Astrocyte of the spinal cord (primary cell): ENCODE data around the gene CATSPER1.

Experiments
- DNase-seq: peaks from one replicate; pipeline ENCODE4 v3.0.0; 2011; ENCODE audit warnings: low read depth, low spot score
- H3K4me3 ChIP-seq: 2 replicates; pipeline ENCODE4 v1.5.1; 2011; ENCODE audit warnings: low read depth, mild to moderate bottlenecking, low read length, moderate library complexity
- CTCF ChIP-seq: IDR thresholded peaks from 2 replicates; pipeline ENCODE4 v1.5.1; 2012; ENCODE audit warnings: low read depth, mild to moderate bottlenecking, low read length, inconsistent platforms
- in situ Hi-C: cut with HindIII; loops from 2 replicates; pipeline ENCODE4 v1.10.0; 2017; ENCODE audit warnings: low sequenced_read_pairs

CATSPER1 gene

DNA sequence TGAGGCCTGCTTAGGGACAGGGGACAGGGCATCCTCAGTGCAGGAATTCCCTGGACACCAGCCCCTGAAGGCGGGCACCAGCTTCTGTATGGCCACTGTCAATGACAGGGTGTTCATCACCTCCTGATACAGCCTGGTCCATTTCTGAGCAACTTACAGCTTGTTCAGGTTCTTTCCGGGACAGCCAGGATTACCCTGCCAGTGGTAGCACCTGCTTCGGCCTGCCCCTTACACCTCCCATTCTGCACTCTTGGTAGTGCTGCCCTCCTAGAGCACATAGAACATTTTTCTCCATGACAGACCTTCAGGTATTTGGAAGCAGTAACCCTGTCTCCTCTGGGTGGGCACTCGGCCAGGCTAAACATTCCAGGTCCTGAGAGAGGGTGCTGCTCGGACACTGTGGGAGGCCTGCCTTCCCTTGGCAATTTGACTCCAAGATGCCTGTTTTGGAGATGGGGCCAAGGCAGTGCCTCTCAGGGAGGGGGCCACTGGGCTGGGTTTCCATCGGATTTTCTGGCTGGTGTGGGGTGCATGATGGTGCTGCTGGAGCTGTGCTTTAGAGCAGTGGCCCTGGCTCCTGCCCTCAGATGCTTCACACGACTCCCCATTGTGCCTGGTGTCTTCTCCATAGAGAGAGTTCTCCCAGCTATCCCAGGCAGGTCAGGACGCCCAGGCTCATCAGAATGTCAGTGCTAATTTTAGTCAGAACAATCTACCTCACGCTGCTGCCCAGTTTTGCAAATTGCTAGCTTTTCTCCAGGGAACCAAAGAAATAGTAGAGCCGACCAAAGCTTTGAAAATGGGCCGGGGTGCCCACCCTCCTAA is 21.5 kb upstream of the CATSPER1 start:
- in situ Hi-C loops = no loop called here
- no peak for TF ChIP-seq CTCF
- H3K4me3 ChIP-seq = no peak overlapping the region
- no peak for DNase-seq

DNA sequence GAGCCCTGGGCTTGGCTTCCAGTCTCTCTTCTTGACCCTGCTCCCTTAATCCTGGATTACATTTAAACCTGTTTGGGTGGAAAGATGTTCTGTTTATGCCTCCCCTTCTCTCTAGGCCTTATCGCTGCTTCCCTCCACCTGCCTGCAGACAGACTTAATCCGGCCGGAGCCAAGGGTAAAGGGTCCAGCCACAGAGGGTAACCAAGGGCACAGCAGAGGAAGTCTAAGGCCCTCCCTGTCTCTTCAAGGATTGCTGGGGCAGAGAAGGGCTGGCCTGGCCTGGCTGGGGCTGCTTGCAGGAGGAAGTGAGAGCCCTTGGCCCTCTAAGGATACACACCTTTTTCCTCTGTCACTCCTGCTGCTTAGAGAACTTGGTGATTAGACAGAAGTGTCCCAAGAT is 20.6 kb upstream of the CATSPER1 start:
- no peak overlapping the region for H3K4me3 ChIP-seq
- no peak for DNase-seq
- in situ Hi-C loops = no loop called here
- no peak for TF ChIP-seq CTCF

DNA sequence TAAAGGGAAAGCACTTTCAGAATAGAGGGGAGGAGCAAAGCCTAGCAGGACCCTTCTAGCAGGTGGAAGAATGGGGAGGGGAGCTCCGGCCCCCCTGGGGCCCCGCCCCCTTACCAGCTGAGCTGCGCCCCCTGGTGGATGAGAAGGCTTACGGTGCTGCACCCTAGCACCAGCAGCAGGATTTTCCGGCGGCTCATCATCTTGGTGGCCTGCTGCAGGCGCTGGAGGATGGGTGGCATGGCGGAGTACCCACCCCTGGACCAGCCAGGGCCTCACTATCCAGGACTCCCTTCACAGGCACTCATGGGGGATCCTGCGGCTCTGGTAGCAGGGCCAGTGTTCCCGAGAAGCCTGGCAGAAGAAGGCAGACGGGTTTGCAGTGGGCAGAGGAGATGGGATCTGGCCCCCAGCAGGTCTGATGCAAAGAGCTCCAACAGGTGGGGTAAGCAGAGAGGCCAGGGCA is 18.9 kb upstream of the CATSPER1 start:
- in situ Hi-C loops = no loop called here
- peak; percentile 97 for TF ChIP-seq CTCF
- H3K4me3 ChIP-seq = no peak overlapping the region
- DNase-seq = peak; percentile 69

DNA sequence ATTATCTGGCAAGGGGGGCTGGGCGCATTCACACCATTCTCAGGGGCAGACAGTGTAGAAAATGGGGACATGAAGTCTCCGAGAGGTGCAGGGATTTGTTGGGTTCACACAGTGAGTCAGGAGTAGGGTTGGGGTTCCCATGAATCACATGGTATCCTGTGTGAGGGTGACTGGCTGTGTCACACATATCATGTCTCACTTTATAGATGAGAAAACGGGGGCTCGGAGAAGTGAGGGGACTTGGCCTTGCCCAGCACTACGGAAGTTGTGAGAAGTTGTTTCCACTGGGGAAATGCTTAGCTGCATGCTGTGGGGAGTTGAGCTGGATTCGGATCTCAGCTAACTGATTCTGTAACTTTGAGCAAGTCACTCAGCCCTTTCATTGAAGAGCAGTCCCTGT is 18.5 kb upstream of the CATSPER1 start:
- TF ChIP-seq CTCF = no peak
- in situ Hi-C loops = no loop called here
- no peak overlapping the region for H3K4me3 ChIP-seq
- DNase-seq = no peak

DNA sequence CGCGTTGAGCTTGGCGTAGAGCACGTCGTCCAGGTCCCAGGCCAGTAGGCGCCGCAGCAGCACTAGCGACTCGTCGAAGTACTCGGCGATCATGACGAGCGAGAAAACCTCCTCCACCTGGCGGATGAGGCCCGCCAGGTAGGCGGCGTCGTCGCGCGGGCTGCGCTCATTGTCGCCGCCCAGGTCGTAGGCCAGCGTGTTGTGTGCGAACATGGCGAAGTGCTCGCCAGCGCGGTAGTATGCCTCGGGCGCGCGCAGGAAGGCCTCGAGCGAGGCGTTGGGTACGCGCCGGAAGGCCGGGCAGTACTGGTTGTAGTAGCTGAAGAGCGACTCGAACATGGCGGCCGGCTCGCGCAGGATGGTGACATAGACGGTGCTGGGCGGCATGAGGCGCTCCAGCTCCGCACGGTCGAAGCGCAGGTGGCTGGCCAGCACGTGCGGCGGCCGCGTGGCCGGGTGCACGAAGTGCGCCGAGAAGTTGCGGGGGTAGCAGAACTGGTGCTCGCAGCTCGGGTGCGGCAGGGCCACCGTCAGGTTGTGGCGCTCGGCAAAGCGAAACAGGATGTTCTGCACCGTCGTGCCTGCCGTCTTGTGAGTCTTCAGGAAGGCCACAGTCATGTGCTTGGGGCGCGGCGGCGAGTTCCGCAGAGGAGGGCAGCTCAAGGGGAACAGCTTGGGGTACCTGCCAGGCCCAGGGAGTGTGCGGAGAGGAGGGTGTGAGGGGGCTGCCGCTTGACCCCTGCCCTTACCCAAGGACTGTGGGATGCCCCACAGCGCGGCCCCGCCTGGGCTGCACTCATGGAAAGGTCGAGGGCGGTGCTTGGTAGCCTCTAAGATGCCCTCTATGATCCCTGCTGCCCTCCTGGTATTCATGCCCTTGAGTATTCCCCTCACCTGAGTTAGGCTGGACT is 17.0 kb upstream of the CATSPER1 start:
- in situ Hi-C loops = no loop called here
- TF ChIP-seq CTCF = no peak
- H3K4me3 ChIP-seq = no peak overlapping the region
- no peak for DNase-seq

- in situ Hi-C loops = no loop called here
- no peak overlapping the region for H3K4me3 ChIP-seq
- no peak for DNase-seq
- TF ChIP-seq CTCF = no peak
Measured at GRCh38 chr11:66042227-66042995, 16.1 kb upstream of the CATSPER1 start.
